HG03521 (cell line): Measurements from ENCODE around the gene SLC28A1.
"Not testable (repeated sequence)": the region's sequence is repeated elsewhere in the genome, so short reads cannot be mapped to it uniquely, and the experiment has no call there.

Experiments
- ATAC-seq: cut with Tn5 transposase; IDR thresholded peaks from one replicate; pipeline ENCODE4 v1.9.1; 2021; ENCODE audit warnings: mild to moderate bottlenecking, moderate library complexity; ENCODE audit not compliant: unreplicated experiment

The SLC28A1 gene

GRCh38 chr15:84861781-84862180, 22.7 kb upstream of the SLC28A1 start:
- no peak for ATAC-seq

- no peak for ATAC-seq
These were observed 22.1 kb upstream of the SLC28A1 start for GRCh38 chr15:84862214-84862975.

DNA sequence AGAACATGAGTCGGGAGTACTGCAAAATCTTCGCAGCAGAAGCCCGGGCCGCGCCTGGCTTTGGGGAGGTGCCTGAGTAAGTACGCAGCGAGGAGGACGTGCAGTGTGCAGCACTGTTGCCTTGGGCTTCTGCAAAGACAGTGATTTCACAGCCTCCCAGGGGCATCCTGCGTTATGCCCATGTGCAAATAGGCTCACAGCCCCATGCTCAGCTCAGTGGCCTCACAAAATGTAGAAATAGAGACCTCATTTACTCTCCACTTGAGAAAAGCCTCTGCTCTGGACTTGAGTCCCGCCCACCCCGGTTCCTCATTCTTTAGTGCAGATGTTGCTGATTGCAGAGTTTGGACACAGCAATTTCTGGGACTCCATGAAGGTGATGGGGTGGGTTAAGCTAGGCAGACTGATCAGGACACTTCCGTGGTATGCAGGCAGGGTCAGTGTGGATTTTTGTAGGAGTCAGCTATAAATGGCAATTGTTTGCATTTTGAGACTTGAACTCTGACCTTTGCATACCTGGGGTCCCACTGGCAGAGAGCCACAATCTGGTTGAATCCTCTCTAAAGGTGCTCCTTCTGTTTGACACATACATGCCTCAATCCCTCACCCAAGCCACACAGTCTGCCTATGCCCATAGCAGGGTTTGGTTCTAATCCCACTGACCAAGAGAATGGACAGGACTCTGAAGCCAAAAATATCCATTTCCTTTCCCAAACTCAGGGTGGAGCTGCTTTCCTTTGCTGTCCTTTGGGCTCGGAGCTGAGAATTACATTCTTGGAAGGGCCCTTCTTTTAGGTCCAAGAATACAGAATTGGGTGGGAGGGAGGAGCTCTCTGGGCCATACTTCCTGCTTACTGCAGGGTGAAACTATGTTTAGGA, 20.7 kb upstream of the SLC28A1 start:
- no peak for ATAC-seq

DNA sequence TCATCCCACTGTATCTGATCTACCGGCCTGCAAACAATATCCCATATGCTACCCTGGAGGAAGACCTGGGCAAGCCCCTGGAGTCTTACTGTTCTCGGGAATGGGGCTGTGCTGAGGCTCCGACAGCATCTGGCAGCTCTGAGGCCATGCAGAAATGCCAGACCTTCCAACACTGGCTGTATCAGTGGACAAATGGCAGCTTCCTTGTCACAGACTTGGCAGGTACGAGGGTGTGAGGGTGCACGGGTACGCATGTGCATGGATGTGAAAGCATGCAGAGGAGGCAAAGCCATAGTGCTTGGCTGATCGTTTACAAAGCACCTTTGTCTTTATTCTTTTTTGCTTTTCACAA, 20.0 kb upstream of the SLC28A1 start:
- ATAC-seq = no peak

GRCh38 chr15:84865074-84865569, 19.3 kb upstream of the SLC28A1 start:
- ATAC-seq = no peak

DNA sequence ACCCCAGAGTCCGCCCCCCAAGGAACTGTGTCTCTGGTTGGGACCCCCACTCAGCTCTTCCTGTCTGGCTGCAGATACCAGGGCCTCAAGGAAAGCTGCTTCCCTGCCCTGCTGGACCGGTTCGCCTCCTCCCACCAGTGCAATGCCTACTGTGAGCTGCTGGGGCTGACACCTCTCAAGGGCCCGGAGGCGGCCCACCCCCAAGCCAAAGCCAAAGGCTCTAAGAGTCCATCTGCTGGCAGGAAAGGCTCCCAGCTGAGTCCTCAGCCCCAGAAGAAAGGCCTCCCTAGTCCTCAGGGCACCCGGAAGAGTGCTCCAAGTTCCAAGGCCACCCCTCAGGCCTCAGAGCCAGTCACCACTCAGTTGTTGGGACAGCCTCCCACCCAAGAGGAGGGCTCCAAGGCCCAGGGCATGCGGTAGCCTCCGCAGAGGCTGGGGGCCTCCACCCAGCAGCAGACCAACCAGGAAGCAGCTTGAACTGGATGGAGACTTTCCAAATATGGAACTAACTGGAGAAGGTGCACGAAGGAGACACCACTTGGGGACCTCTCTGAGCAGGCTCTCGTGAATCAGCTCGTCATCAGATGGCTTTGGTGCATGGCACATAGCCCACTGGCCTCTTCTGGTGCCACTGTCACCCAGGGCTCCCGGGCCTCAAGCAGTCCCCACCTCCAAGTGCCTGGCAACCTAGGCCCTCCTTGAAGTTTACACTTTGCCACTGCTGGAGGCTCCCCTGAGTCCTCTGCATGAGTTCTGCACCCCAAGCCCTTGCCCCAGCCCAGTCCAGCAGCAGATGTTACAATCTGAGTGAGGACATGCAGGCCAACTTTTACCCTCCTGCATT, 16.2 kb upstream of the SLC28A1 start:
- no peak for ATAC-seq

DNA sequence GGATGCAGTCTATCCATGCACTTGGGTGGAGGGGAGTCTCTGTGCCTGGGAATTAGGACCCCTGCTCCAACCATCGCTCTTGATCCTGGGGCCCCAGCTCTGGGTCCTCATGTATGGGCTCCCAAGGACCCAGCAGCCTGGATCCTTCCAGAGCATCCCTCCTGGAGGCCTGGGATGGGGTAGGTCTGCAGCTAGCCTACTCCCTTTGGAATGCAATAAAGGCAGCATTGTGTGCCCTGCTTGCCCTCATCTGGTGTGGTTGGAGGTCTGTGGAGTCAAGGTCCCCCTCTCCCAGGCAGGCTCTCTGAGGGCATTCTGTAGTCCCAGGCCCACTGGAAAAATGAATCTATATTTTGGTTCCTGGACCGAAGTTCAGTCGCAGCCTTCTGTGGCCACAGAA, 15.0 kb upstream of the SLC28A1 start:
- no peak for ATAC-seq

- ATAC-seq = no peak
These were observed 13.0 kb upstream of the SLC28A1 start for GRCh38 chr15:84871428-84871985.

DNA sequence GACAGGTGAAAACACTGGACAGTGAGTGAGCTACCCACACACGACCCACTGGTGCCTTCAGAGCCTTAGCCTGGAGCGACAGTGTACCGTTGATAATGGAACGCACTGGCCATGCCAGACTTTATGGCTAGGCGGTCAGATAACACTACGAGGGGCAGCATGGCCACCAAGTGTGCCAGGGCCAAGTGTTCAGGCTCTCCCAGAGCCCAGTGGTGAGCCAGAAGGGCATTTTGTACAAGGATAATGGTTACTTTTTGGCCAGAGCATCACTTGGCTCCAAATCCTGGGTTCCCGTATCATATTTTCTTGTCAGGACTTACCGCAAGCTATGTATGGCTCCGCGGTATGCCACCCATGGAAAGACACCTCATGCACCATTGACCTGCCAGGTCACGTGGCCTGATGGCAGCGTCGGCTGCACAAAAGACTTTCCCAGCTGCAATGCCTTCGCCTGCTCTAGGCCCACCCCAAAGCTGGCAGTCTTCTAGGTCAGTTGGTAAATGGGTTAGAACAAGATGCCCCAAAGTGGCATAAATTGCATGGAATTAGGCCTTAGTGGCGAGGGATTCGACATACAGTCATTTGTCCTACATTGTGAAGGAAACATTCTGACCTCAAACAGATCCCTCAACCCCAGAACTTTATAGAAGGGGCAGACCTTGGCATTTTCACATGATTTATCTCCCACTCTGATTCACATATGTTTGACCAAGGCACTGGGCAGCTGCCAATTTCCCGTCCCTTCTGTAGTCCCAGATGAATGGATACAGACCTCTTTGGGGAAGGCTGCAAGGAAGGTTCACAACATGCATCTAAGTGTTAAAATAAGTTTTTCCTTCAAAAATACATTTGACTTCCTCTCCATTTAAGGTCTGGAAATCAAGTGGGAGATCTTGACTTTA, 12.2 kb upstream of the SLC28A1 start:
- ATAC-seq = no peak

- ATAC-seq = no peak
These were observed 10.5 kb upstream of the SLC28A1 start for GRCh38 chr15:84873997-84874396.

DNA sequence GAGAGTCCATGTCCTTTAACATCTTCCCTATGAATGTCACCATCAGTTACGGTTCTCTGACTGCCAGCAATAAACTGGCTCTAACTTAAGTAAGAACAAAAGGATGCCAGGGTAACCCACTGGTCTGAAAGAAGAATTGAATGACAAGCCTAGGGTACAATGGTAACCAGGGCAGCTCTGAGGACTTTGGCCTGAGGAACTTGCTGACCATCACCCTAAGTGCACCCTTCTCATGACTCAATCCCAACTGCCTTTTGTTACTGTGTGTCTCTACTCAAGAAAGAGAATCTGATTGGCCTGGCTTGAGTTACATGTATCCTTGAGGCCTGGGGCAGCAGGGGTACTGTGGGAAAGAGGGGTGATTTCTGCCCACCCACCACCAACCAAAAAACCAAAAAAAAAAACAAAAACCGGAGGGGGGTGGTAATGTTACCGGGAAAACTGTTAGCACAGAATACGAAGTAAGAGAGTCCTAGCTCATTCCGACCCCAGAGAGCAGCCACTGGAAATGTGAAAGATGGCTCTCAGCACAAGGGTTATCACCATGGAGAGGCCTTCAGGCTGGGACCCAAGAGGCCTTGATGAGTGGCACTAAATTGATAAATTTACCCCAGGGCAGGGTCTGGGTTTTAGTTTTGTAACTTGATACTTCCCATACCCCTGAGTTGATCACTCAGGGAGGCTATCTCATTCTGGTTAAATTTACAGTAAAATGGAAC, 9.3 kb upstream of the SLC28A1 start:
- ATAC-seq = no peak

GRCh38 chr15:84876269-84876668, 8.2 kb upstream of the SLC28A1 start:
- no peak for ATAC-seq

DNA sequence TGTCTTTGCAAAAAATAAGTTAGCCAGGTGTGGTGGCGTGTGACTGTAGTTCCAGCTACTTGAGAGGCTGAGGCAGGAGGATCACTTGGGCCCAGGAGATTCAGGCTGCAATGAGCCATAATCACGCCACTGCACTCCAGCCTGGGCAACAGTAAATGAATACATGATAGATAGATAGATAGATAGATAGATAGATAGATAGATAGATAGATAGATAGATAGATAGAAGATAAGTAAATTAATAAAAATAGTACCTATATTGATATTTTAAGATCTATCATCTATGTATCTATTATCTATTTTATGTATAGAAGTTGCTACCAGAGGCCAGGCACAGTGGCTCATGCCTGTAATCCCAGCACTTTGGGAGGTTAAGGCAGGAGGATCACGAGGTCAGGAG, 6.8 kb upstream of the SLC28A1 start:
- ATAC-seq = not testable (repeated sequence)

DNA sequence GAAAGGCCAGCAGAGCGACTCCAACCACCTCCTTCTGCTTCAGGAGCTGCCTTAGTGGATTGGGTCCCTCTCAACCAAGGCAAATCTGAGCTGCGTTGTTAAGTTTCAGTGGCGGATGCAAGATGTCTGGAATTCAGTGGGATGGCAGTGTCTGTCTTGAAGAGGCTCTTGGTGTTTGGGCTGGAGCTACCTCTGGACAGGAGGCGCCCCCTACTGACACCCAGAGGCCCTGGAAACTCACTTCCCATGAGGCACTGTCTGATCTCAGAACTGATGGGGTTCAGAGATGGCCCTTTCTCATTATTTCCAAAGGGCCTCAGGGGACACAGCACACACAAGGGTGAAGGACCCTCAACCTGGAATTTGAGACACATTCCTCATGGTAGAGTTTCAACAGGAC, 6.0 kb upstream of the SLC28A1 start:
- no peak for ATAC-seq

GRCh38 chr15:84879088-84879780, 5.2 kb upstream of the SLC28A1 start:
- no peak for ATAC-seq

DNA sequence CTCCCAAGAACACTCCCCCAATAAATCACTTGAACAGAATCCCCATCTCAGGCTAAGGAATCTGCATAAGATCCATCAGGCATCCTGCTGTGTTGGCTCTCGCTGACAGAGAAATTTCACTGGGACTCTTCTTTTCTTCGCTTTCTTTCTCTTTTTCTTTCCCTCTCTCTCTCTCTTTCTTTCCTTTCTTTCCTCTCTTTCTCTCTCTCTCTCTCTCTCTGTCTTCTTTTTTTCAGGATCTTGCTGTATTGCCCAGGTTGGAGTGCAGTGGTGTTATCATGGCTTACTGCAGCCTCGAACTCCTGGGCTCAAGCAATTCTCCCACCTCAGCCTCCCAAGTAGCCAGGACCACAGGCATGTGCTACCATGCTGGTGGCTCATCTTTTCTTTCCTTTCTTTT, 4.5 kb upstream of the SLC28A1 start:
- ATAC-seq = no peak

- ATAC-seq = no peak
These were observed 3.5 kb upstream of the SLC28A1 start for GRCh38 chr15:84880822-84881519.

DNA sequence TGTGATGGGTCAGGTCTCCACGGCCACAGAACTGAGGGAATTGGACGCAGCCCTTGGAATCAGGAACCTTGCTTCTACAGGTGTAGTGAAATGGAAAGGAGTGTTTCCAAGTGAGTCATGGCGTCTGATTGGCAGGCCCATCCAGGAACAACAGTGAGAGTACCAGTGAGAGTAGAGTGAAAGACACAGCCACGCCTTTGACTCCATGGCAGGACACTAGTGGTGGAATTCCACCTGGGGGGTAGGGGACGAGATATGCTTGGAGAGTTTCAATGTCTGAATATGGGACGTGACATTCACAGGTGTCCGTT, 3.0 kb upstream of the SLC28A1 start:
- no peak for ATAC-seq
